GM18873 (cell line): ENCODE results near the gene TIRAP.
"Not testable (repeated sequence)": the region's sequence is repeated elsewhere in the genome, so short reads cannot be mapped to it uniquely, and the experiment has no call there.

Experiments
- ATAC-seq: cut with Tn5 transposase; IDR thresholded peaks from one replicate; pipeline ENCODE4 v1.9.1; 2021; ENCODE audit warnings: mild to moderate bottlenecking, moderate library complexity, moderate number of reproducible peaks; ENCODE audit not compliant: unreplicated experiment, low FRiP score

The TIRAP gene, protein sequence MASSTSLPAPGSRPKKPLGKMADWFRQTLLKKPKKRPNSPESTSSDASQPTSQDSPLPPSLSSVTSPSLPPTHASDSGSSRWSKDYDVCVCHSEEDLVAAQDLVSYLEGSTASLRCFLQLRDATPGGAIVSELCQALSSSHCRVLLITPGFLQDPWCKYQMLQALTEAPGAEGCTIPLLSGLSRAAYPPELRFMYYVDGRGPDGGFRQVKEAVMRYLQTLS

DNA sequence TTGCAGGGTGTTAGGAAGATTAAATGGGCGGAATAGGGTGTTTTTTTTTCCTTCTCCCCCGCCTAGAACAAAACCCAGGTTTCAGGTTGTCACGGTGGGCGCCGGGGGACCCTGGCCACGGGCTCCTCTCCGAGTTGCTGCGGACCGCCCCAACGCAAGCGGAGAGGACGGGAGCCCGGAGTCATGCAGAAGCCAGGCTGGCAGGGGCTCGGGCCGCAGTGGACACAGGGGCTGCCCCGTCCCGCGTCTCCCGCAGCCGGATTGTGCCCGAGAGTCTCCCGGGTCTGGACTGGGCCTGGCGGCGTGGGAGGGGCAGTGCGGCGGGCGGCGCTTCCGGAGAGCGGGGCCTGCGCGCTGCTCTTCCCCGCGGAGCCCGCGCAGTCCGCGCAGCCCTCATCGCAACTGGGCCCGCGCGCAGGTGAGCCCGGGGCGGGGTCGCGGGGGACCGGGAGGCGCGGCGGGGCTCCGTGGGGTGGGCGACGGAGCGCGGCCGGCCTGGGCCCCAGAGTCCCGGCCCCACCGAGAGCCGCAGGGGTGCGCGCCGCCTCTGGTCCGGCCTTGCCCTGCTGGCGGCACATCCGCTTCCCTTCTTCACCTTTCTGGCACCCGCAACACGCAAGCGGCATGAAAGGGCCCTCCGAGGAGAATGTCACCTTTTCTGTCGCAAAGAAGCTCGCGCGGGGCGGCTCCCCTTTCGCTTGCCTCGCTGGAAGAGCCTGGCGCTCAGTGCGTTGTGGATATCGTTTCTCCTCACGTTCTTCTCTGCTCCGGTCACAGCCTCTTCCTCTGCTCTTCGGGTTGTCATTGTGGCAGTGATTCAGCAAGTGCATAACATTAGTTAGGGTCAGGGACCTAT is at the start of gene TIRAP:
Gene TIRAP, plus strand, starts transcription at position 358 of the 856 bp plus-strand sequence. CDS start 7,802 bp downstream, outside the sequence.
- peak; percentile 46 for ATAC-seq

DNA sequence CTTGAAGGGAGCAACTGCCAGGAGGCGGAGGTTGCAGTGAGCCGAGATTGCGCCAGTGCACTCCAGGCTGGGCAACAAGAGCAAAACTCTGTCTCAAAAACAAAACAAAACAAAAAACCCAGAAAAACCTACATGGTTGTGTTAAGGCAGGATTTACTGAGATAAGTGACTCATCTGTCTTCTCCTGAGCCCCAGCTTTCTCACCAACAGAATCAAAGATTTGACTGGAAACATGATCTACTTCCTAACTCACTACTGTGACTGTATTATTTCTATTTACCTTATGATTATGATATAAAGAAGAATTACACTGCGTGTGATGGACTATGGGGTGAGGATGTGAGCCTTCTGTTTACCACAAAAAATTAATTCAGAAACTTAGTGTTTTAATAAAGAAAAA is 49.5 kb upstream of the TIRAP start:
- no peak for ATAC-seq

DNA sequence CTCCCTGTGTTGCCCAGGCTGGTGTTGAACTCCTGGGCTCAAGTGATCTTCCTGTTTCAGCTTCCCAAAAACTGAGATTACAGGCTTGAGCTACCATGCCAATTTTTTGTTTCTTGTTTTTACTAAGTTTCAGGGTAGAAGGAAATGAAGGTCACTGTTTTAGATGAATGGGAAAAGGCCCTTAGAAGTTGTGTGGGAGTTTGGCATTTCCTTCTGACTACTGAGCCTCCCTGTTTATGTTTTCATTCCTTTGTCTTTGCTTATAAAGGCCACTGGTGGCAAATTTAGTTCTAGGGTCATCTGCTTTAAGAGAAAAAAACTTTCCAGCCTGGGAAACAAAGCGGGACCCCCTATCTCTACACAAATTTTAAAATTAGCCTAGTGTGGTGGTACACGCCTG is 36.3 kb upstream of the TIRAP start:
- ATAC-seq: no peak

DNA sequence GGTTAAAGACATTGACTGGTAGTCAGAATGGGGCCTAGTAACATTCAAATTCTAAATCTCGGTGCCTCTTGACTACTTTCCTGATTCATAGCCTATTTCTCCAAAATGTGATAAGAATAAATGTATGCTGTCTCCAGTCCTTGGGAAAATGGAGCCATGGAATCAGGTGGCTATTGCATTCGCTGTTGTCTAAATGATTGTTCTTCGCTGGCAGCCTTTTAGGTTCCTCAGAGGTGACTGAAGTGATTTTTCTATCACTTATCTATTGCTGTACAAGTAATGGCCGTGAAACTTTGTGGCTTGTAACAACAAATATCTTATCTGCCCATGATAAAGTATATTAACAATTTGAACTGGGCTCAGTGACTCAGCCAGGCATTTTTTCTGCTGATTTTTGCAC is 29.6 kb upstream of the TIRAP start:
- no peak for ATAC-seq

DNA sequence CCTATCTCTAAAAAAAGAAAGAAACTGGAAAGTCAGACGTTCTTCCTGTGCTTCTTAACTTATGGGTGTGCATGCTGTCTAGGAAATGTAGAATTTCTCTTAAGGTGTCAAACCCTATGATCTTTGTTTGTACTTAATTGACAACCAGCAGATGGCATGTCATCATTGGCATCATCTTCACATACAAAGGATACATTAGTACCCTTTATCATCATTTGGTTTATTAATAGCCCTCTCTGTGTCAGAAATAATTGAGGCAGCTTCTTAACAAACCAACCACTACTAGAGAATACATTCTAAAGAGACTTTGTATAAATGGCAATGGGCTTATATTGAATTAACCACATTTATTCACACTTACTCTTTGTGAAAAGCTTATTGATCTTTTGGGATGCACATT is 28.1 kb upstream of the TIRAP start:
- ATAC-seq: no peak

DNA sequence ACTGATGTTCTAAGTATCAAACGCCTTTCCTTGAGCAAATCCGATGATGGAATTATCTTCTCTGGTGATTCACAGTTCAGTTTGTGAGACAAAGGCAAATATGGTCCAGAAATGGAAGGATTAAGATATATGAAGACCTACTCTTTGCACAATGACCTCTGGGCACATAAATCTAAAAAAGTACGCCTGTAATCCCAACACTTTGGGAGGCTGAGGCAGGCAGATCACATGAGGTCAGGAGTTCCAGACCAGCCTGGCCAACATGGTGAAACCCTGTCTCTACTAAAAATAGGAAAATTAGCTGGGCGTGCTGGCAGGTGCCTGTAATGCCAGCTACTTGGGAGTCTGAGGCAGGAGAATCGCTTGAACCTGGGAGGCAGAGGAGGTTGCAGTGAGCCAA is 27.4 kb upstream of the TIRAP start:
- ATAC-seq: not testable (repeated sequence)

DNA sequence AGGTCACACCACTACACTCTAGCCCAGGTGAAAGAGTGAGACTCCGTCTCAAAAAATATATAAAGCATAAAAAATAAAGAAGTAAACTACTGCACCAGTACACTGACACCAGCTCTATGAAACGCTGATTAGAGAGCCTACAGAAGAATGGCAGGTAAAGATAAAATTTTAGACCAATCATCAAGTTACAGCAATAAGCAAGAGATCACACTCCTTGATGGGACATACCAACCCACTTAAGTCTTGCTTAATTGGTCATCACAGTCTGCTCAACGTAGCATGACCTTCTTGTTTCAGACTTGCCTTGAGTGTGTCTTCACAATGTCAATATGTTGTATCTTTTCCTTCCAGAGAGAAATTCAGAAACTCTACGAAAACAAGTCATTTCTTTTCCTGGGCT is 26.7 kb upstream of the TIRAP start:
- ATAC-seq: no peak

- ATAC-seq: no peak
Observed at GRCh38 chr11:126257144-126257543, 25.7 kb upstream of the TIRAP start.

DNA sequence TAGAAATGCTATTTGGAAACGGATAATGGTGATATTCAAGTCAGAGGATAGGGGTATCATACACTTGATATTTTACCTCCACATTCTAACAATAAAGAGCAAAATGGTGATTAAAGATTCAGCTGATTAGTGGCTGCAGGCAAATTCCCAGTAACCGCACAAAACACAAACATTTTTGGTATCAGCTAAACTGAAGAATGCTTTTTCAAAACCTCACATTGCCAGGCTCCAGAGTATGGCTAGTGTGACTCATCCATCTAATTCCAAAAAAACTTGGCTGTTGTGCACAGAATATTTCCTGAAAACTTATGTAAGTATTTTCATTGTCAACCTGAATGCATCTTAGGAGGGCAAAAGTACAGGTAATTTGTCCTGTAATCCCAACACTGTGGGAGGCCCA is 25.1 kb upstream of the TIRAP start:
- no peak for ATAC-seq

- no peak for ATAC-seq
Observed at GRCh38 chr11:126262216-126262615, 20.7 kb upstream of the TIRAP start.

DNA sequence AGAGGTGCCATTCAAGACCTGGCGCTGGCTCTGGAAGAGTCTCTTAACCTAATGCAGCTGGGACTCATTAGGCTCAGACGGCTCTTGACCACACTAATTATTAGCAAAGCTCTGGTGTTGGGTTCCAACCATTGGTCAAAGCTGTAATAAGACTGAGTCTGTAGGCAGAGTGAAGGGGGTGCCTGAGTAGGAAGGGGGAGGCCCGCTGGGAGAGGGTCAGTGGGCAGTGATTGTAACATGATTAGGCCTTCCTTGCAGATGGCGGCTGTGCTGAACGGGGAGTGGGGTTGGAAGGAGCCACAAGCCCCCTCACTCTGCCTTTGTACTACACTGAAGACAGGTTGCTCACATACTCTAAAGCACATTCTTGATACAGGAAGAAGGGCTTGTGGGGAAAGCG is 19.4 kb upstream of the TIRAP start:
- no peak for ATAC-seq

GRCh38 chr11:126265811-126266210 is 17.1 kb upstream of the TIRAP start:
- no peak for ATAC-seq

- no peak for ATAC-seq
Observed at GRCh38 chr11:126267650-126268049, 15.2 kb upstream of the TIRAP start.

DNA sequence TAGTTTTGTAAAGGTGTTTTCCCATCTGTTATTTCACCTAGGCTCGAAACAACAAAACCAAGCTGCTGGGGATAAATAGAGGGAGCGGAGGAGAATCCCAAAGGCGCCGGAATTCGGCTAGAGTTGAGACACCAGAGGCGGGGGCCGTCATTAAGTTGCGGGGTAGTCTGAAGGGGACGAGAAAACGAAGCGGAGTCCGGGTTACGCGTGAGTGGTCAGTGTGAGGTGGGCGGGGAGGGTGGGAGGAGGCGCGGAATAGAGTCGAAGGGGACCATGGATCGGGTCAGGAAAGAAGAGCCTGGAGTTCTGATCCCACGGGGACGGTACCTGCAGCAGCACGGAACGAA is 14.6 kb upstream of the TIRAP start:
- no peak for ATAC-seq

- ATAC-seq: peak; percentile 97
Observed at GRCh38 chr11:126268708-126269579, 13.9 kb upstream of the TIRAP start, which contains the start of the genes FOXRED1 and SRPRA. TSS of gene FOXRED1 (plus strand) at chr11:126269154. CDS start at chr11:126269207, 53 bp downstream. TSS of gene SRPRA (minus strand) at chr11:126268895. CDS start at chr11:126268804, 91 bp downstream.

GRCh38 chr11:126277322-126277721 is 5.6 kb upstream of the TIRAP start:
- ATAC-seq: no peak

DNA sequence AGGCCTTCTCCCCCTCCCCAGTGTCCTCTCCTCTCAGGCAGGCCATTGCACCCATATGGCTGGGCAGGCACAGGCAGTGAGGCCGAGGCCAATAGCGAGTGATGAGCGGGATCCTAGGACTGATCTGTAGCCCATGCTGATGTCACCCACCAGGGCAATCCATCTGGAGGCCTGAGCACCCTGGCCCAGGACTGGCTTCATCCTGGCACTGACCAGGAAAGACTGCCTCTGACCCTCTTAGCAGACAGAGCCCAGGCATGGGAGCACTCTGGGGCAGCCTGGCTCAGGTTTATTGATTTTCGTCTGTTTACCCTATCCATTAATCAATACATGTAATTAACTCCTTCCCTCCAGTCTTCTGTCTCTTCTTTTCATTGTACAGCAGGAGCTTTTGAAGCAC is 5.1 kb upstream of the TIRAP start:
- no peak for ATAC-seq

- no peak for ATAC-seq
Observed at GRCh38 chr11:126279191-126279590, 3.7 kb upstream of the TIRAP start.

DNA sequence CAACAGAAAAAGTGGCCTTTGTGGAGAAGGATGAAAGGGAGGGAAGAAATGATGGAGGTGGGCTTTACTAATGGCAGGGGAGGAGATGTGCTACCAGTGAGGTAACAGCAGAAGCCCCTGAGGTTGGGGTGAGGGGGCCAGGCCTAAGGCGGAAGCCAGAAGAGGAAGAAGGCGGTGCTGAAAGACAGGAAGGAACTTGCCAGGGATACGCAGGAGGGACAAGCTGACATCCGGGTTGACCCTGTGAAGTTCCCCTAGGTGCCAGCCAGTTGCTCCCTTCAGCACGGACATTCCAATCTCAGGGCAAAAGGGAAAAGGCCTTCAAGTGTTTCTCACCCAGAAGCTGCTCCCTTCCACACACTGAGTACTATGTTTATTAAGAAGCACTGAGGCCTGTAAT is 2.3 kb upstream of the TIRAP start:
- no peak for ATAC-seq

GRCh38 chr11:126281245-126281644 is 1.6 kb upstream of the TIRAP start:
- no peak for ATAC-seq

- ATAC-seq: no peak
Observed at GRCh38 chr11:126281666-126282175, 1.2 kb upstream of the TIRAP start.
